Activated CD4-positive, alpha-beta T cell treated with anti-CD3 and anti-CD28 coated beads, Interleukin-2, Interleukin-6, amounts not matched to agents 100 ng/mL and 50 ng/mL, durations not matched to agents 16 hours and 8 hours (primary cell): Measurements from ENCODE around the gene EREG.
"Not testable (repeated sequence)": the region's sequence is repeated elsewhere in the genome, so short reads cannot be mapped to it uniquely, and the experiment has no call there.

ENCODE experiments used
- DNase-seq: peaks from one replicate; pipeline ENCODE4 v3.0.0-alpha.2; 2020

EREG gene, protein sequence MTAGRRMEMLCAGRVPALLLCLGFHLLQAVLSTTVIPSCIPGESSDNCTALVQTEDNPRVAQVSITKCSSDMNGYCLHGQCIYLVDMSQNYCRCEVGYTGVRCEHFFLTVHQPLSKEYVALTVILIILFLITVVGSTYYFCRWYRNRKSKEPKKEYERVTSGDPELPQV

DNA sequence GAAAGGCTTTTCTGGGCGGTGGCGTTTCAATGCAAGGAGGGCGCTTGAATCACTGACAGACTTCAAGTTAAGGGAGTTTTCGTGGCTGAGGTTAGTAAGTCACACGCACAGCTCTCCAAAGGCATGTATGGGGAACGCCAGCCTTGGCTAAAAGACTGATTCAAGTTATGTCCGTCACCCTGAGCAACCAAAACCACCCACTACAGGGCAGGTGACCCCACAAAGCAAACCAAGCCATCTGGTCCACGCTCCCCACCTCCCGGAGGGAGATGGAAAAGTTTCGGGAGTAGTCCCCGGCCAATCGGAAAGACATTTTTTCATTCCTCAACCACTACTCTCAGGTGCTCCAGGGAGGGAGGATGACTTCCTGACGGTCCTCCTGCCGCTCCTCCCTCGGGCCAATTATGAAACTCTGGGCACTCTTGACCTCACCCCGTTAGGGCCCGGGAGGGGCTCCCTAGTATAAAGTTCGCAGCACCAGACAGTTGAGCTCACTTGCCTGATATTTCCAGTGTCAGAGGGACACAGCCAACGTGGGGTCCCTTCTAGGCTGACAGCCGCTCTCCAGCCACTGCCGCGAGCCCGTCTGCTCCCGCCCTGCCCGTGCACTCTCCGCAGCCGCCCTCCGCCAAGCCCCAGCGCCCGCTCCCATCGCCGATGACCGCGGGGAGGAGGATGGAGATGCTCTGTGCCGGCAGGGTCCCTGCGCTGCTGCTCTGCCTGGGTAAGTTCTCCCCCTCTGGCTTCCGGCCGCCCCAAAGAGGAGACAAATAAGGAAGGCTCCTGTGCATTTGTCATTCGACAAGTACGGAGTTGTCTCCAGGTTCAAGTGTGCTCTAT is at the start of gene EREG:
EREG (plus strand) TSS at position 494 of the 840 bp plus-strand sequence; CDS start at position 658, 164 bp downstream.
- peak; percentile 11 for DNase-seq

DNA sequence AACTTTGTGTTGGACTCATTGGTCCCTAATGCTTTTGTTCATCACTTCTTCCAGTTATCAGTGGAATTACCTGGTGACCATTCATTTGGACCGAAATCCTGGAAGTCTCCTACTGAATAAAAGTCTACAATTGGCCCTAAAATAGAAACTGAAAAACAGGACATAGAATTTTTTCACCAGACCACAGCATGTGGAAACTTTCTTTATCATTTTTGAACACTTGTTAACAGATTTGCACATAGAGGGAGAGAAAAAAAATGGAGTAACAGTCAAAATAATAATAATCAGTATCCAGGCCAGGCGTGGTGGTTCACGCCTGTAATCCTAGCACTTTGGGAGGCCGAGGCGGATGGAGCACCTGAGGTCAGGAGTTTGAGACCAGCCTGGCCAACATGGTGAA is 49.6 kb upstream of the EREG start:
- DNase-seq: no peak

DNA sequence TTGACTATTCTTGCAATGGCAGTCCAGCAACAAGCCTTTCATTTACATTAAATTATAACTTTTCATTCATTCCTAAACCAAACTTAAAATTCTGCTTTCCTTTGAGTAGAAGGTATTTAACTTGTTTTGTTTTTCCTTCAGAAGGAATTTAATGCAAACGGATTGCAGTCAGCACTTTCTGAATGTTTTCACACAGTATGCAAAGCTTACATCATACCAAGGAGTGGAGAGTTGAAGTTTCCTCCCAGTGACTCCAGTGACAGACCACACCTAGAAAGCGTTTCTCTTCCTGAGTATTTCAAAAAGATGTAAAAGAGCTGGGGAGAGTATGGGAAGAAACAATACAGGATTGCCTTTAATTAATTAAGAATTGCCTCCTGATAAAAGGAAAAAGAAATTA is 48.5 kb upstream of the EREG start:
- DNase-seq: no peak

DNA sequence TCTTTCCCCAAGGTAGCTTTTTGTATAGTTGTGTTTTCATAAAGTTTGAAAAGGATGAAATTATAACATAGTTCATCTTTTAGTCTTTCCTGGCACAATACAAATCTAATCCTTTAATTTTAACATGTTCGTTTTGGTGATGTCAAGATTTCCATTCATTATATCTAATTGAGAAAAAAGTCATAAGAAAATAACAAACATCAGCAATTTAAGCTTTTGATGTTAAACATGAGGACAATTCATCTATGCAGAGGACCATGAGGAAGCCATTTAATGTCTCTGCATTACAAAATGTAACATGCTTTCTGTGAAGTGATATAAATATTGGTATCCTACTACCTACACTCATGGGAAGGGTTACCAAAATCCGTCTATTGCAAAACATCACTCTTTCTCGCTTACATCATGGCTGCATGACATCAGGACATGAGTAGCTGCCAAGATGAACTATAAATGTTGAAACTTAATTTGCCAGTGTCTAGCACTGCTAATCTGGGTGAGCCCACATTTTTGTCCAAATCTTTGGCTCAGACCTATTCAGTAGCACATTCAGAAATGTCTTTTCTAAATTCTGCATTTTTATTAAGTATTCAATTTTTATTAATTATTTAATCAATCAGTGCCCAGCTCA is 47.2 kb upstream of the EREG start:
- no peak for DNase-seq

DNA sequence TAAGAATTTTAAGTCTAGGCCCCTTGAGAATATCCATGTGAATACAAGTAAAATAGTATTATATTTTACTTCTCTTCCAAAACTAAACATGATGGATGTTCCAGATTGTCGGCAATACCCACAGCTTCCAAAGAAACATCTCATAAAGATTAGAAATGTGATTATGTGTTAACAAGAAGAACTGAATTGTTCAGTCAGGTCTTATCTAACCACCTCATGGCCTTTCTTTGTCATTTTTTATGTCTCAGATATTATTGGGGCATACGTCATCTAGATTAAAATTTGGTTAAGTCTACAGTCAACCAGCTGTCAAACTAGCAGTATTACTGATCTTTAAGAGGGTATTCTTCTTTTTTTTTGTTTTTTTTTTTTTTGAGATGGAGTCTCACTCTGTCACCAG is 46.7 kb upstream of the EREG start:
- no peak for DNase-seq

DNA sequence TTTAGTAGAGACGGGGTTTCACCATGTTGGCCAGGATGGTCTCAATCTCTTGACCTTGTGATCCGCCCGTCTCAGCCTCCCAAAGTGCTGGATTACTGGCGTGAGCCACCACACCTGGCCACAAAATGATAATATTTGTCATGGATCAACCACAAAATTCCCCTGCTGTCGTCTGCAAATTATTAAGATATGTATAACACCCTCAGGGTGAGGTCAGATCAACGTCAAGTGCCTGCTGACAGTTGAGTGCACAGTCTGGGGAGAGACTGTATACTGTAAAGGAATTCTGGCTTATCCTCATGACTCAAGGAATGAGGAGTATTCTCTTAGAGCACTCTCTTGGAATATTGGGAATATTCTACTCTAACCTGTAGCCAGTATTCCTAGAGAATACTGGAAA is 45.5 kb upstream of the EREG start:
- DNase-seq: no peak

DNA sequence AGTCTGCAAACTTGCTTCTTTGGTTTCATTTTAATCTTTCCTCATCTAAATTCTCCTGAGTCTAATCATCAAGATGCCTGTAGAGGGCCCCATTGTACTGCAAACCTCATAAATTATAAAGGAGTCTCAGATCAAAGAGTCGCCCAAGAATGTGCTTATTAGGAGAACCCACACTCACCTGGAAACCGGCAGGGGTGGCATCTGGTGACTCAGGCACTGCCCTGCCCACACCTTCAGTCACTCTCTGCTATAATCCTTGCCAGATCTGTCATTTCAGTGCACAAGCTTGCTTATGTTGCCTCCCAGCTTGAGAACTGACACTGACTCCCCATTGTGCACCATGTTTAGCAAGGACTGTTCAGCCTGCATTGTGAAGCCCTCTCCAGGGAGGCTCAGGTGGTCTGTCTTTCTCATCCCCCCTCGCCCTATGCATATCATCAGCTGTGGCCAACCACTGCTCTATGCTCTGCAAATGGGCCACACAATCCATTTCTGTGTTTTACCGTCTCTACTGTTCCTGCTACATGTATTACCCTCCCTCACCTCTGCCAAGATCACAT is 44.3 kb upstream of the EREG start:
- DNase-seq: peak; percentile 40

DNA sequence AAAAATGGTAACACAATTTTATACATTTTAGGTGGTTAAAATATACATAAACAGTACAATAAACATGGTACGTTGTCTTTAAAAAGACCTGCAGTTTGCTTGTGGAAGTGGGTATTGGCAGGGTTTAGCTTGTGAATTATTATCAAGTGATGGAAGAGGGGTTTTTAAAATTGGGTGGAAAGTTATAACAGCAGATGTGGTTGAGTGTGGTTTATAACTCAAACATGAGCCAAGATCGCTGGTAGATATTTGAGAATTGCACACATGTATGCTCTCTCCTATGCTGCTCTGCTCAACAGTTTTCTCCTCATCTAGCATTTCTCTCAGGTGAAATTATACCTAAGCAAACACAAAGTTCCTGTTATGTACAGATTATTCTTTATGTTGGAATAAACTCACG is 42.6 kb upstream of the EREG start:
- DNase-seq: no peak

DNA sequence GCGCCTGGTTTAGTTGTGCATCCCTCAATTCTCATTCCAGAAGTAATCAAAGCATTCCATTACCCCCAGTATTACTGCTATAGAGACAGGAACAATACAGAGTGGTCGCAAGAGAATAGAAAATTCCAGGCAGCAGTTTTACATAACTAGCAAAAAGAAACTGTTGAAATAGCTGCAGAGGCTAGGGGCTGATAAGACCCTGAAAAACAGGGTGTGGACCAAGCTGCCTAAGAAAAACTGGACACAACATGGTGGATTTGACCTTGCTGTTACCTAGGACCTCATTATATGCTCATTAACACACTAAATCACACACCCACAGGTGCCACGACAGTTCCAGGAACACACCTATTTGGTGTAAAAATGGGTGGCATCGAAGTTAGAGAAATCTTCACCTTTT is 41.3 kb upstream of the EREG start:
- no peak for DNase-seq

DNA sequence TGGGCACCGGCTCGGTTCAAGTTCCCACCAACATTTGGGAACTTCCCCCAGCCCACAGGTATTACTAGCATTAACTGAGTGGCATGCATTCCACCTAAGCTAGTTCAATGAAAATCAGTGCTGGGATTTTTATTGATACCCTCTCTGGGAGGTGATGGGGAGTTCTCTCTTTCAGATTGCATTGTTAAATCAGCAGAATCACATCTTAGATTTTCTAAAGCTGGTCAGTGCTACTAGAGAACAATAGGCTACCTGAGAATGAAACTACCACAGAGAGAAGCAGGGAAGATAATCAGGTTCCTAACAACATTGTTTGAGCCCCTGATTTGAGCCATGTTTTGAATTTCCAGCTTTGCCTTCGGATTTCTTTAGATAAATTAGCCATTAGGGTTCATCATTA is 40.7 kb upstream of the EREG start:
- no peak for DNase-seq

DNA sequence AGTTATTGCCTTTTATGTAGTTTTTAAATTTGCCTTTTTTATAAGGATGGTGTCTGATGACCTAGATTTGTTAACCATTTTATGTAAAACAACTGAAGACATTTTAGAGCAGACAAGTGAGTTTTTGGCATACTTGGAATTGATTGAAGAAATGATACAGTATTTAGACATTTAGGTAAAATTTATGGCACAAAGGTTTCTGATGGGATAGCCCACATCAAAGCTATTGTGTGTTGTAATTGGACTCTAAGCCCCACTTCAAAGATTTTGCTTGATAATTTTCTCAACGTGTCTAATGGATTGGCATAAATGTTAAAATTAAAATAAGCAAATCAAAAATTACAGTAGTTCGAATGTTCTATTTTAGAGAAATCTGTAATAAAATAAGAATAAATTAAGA is 39.1 kb upstream of the EREG start:
- DNase-seq: no peak

DNA sequence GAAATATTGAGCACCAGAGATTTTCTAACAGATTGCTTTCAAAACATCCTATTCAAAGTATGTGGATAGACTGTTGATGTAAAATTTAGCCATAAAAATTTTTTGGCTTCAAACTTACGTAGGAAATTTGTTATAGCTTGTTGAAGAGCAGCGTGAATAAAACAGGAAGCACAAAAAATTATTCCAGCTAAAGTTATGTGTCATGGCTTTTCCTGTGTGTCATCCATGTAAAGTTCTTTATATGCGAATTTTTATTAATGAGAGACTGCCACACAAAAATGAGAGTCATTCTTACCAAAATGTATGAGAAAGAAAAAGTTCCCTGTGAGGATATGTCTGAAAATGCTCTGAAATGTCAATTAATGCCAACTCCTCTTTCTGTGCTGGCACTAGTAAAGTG is 37.2 kb upstream of the EREG start:
- no peak for DNase-seq

DNA sequence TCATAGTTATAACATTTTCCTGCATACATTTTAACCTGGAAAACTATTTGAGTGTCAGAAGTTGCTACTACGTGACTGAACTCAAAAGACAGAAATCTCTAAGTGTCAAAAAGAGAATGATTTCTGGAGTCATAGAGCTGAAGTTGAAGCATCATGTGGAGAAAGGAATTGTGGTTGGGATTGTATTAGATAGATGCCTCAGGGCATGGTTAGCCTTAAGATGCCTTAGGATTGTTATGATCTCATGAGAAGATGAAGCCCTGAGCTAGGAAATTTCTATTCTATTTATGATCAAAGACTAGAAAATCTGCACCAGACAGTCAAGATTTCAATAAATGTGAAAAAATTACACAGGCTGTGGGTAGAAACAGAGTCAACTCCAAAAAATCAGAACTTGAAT is 36.4 kb upstream of the EREG start:
- no peak for DNase-seq

DNA sequence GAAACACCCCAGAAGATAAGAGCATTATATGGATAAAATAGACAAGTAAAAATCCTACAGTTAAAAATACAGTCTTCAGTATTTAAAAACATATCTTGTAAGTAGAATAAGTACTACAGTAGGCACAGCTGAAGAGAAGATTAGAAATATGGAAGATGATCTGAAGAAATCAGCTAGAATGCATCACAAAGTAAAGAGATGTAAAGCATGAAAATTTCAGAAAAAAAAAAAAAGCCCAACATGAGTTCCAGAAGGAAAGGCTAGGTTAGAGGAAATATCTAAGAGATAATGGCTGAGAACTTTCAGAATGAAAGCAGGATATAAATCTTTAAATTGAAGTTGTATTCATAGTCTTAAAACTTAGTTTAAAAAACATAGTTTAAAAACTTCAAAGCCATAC is 35.6 kb upstream of the EREG start:
- no peak for DNase-seq

DNA sequence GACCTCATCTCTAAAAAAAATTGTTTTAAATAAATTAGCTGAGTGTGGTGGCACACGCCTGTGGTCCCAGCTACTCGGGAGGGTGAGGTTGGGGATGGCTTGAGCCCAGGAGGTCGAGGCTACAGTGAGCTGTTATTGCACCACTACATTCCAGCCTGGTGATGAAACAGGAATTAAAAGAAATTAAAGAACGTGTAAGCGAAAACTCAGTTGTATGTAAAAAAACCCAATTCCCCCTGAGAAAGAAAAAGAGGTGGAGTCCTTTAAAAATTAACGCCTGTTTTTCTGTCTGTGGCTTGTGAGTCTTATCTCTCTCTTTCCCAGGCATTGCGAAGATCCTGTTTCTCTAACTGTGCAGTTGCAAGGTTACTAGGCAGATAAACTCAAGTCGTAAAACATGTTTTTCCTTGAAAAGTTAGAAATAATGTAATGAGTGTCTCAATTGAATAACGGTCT is 34.6 kb upstream of the EREG start:
- no peak for DNase-seq

DNA sequence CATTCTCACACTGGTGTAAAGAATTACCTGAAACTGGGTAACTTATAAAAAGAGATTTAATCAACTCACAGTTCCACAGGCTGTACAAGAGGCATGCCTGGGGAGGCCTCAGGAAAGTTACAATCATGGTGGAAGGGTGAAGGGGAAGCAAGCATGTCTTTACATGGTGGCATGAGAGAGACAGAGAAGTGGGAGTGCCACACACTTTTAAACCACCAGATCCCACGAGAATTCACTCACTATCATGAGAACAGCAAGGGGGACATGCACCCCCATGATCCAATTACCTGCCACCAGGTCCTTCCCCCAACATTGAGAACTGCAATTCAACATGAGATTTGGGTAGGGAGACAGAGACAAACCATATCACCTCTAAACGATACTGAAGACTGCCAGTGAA is 33.7 kb upstream of the EREG start:
- DNase-seq: no peak

DNA sequence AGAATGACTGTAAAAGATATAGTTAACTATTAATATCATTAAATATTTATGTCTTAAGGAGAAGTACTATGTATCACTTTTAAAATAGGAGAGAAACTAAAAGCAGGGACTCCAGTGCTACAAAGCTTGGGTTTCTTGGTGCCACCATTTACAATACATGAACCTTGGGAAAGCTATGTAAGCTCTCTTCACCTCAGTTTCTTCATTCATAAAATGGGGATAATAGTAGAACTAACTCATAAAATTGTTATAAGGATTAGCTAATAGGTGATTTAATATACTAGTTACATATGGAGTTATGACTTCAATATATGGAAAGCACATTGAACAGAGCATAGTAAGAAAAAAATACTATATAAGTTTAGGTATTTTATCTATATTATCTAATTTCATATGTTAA is 33.0 kb upstream of the EREG start:
- DNase-seq: no peak

DNA sequence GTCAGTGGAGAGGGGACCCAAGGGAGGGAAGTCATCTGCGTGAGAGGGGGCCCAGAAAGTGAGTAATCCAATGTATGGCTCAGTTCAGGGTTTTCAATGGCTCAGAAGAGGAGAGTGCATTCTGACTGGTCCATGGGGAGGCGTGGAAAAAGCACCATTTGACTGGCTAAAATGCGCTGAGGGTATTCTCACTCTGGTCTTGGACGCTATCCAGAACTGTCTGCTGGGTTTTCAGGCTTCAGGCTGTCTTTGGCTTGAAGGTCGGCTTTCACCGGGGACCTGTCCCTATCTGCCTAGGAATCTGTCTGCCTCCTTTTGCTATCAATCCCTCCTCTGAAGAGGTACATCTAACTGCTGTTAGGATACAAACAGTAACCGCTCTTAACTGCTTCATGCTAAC is 30.3 kb upstream of the EREG start:
- no peak for DNase-seq

DNA sequence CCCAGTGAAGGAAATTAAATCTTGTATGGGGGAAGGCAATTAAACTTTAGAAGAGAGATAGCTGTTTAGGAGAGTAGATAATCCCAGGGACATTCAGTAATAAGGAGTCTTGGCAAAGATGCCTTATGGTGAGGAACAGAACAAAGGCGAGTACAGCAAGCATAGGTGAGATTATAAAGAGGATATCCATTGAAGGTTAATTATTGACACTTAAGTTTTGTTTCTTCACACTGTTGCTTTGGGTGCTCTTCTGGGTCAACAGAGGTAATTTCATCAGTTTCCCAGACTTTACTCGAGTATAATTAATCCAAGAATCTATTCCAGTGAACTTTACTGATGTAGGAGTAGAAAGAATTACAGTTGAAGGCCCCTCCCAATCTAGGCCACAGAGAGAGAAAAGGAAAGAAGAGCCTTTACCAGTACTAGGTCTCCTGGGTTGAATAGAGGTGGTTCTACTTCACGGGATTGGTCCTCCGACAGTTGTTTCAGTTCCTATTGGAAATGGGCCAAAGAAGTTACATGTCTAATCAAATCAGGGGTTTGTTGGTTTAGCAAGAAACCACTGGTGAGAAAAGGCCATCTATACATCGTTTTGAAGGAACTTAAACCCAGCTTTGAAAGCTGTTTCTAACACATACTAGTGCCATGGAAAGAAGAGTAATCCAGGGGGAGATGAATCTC is 29.5 kb upstream of the EREG start:
- no peak for DNase-seq

DNA sequence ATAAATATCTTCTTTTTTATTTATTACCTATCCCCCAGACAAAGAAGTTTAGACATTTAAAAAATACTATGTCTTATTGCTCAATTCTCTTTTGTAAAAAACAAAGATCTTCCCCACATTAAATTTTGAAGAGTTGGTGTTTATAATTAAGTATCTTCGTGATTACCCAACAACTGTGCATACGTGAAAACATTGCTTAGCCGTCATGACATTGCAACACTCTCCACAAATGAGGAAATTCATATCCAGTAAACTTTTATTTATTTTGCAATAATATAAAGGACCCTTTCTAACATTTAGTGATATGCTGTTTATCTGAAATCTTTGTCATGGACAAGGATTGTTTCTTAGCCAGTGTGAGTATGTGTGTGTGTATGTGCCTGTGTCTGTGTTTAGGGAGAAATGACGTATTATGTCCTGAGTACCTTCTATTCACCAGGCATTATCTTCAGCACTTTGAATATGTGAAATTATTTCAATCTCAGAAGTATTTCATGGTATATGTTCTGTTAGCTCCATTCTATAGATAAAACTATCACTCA is 26.1 kb upstream of the EREG start:
- no peak for DNase-seq

DNA sequence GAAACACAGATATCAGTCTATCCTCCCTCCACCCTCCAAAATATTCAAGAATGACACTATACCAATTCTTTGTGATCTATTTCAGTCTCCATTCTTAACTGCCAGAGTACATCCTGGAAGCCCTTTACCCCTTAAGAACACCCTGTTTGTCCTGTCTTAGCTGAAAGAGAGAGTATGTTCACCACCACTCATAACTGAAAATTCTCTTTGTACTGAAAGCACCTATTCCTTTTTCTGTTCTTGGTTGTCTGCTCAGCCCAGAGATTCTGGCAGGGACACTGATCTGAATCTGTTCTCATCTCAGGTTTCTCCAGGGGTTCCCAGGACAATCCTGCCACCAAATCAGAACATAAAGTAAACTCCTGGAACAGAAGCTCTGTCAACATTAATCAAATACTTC is 25.4 kb upstream of the EREG start:
- no peak for DNase-seq

DNA sequence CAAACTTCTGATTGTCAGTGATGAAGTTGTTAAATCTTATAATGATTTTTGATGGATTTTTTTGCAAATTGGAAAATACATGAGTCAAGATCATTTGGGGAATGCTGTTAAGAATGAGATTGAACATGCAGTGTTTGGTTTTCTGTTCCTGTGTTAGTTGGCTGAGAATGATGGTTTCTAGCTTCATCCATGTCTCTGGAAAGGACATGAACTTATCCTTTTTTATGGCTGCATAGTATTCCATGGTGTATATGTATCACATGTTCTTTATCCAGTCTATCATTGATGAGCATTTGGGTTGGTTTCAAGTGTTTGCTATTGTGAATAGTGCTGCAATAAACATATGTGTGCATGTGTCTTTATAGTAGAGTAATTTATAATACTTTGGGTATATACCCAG is 24.5 kb upstream of the EREG start:
- DNase-seq: not testable (repeated sequence)

DNA sequence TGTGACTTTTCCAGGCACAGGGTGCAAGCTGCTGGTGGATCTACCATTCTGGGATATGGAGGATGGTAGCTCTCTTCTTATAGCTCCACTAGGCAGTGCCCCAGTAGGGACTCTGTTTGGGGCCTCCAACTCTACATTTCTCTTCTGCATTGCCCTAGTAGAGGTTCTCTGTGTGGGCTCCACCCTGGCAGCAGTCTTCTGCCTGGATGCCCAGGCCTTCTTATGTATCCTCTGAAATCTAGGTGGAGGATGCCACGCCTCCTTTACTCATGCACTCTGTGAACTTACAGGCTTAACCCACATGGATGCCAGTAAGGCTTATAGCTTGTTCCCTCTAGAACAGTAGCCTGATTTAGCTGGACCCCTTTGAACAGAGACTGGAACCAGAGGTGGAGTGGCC is 20.9 kb upstream of the EREG start:
- DNase-seq: no peak
